Right lobe of liver (tissue), 6 donors: ENCODE results near the gene CHST2. TPM values are rescaled to one million over a fixed set of nuclear protein-coding genes. Genes with fewer than 3 reads are reported as not detected.

Experiments used
- ATAC-seq, 4 donors: fragments of 200-7000 bp; cut with Tn5 transposase; one replicate each; pipeline ENCODE4 v1.9.1; 2020; ENCODE audit warnings: mild to moderate bottlenecking in 4 of 4, moderate library complexity in 4 of 4
- DNase-seq, 3 donors: peaks; one replicate each; pipeline ENCODE4 v3.0.0-alpha.2; 2020
- H3K27ac ChIP-seq, 3 donors: fragments of 200-600 bp; one replicate each; pipeline ENCODE4 v1.8.0; 2022
- H3K27me3 ChIP-seq, 2 donors: fragments of 200-600 bp; one replicate each; pipeline ENCODE4 v1.8.0; 2022
- H3K36me3 ChIP-seq, 4 donors: fragments of 200-600 bp; sonication (generic) in 1 of 4; one replicate each; pipeline versions ENCODE4 v1.5.1 to v1.8.0; 2017 to 2022; ENCODE audit warnings: control low read depth in 1 of 4
- H3K4me1 ChIP-seq, 4 donors: fragments of 200-600 bp; sonication (generic) in 1 of 4; one replicate each; pipeline versions ENCODE4 v1.5.1 to v1.8.0; 2017 to 2022; ENCODE audit warnings: control low read depth in 1 of 4
- H3K4me3 ChIP-seq, 3 donors: fragments of 200-600 bp; one replicate each; pipeline ENCODE4 v1.8.0; 2022
- H3K9me3 ChIP-seq, 4 donors: fragments of 200-600 bp; sonication (generic) in 1 of 4; one replicate each; pipeline versions ENCODE4 v1.5.1 to v1.8.0; 2017 to 2022; ENCODE audit warnings: control low read depth in 1 of 4
- CTCF ChIP-seq, 4 donors: fragments of 200-600 bp in 3 of 4; fragments of 450-650 bp in 1 of 4; IDR thresholded peaks; one replicate each; pipeline versions ENCODE4 v1.5.1 to v1.8.0; 2016 to 2022; ENCODE audit warnings: antibody characterized with exemption in 4 of 4, mild to moderate bottlenecking in 2 of 4
- POLR2A ChIP-seq: fragments of 450-650 bp; IDR thresholded peaks from one replicate; pipeline ENCODE4 v1.6.1; 2017; ENCODE audit warnings: antibody characterized with exemption, mild to moderate bottlenecking
- WGBS: methylation state at CpG from one replicate; pipeline ENCODE4 v1.1.6; 2018; ENCODE audit warnings: low coverage, low lambda C conversion rate; ENCODE audit not compliant: insufficient coverage; ENCODE audit errors: missing lambda C conversion rate; 5-methylcytosine and 5-hydroxymethylcytosine counted together
- intact Hi-C, 2 donors: fragments of 100-400 bp; cut with DNase I; formaldehyde crosslinking; loops; one replicate each; pipeline versions ENCODE4 v1.11.2 to v1.14.1; 2022
- total RNA-seq, 6 experiments: library from RNA; depleted of rRNA in 2 of 6; stranded (reverse); fragments of >200 nt in 2 of 6; fragmentation: NEBNext Ultra II Directional in 3 of 6; extraction: Animal tissue kit (Norgen Biotek cat#: 25700) in 3 of 6; gene quantifications; one replicate each; pipeline versions ENCODE4 v1.1.0 to v1.2.4, GENCODE V29; 2016 to 2023
- donor health status: DM: no; HTN: yes; CAD: no.
- donor health status: DM: no; HTN: no; CAD: no.
- donor health status: DM: no; HTN: no; CAD: no.
- donor health status: DM: no; HTN: yes; CAD: no.
- donor health status: DM: no; HTN: yes; CAD: no.

The CHST2 gene
- total RNA-seq, 6 experiments from 2014 or later = 0.73 to 1.7 (median 1.1) TPM

DNA sequence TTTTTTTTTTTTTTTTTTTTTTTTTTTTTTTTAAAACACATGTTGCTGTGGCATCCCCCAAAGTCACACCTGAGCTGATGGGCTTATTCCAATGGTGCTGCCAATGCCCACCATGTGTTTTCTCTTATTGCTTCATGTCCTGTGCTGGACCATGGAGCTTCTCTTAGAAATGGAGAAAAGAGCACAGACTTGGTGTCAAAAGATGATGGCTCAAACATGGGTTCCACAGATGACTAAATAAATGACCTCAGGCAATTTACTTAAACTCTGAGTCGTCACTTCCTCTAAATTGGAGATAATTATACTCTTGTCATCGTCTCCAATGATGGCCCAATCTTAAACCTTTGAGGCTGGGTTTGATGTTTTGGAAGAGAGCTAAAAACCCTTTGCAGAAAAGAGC is 28.1 kb downstream of the CHST2 start:
- Histone ChIP-seq H3K27ac (no peak overlapping the region), H3K9me3 (no peaks in the 10 kb centered on the region), H3K27me3 (no peaks in the 10 kb centered on the region), H3K36me3 (no peaks in the 10 kb centered on the region), H3K4me1 (no peaks in the 10 kb centered on the region), H3K4me3 (no peak overlapping the region)
- intact Hi-C loops = no loop called here
- ATAC-seq = no peak
- TF ChIP-seq CTCF (IDR thresholded peaks at IDR 0.05) (no peak), POLR2A (no peak)
- DNase-seq = no peak
- WGBS = 52% methylated on average over 2 of the region's 2 CpGs

GRCh38 chr3:143150071-143150470 is 30.5 kb downstream of the CHST2 start:
- 73% methylated on average over 3 of the region's 3 CpGs for WGBS
- ATAC-seq = no peak

GRCh38 chr3:143151004-143151731 is 31.6 kb downstream of the CHST2 start:
- no peak overlapping the region for H3K27ac ChIP-seq
- no peaks in the 10 kb centered on the region for H3K9me3 ChIP-seq
- H3K4me1 ChIP-seq = no peaks in the 10 kb centered on the region
- intact Hi-C loops = no loop called here
- WGBS = 72% methylated on average over 7 of the region's 7 CpGs
- no peak overlapping the region for H3K4me3 ChIP-seq
- H3K27me3 ChIP-seq = no peaks in the 10 kb centered on the region
- no peak for TF ChIP-seq CTCF (IDR thresholded peaks at IDR 0.05)
- no peak for TF ChIP-seq POLR2A
- DNase-seq (no peak), ATAC-seq (no peak)
- no peaks in the 10 kb centered on the region for H3K36me3 ChIP-seq

More at GRCh38 chr3:143150071-143150470, 30.5 kb downstream of the CHST2 start:
- Histone ChIP-seq H3K36me3 (no peaks in the 10 kb centered on the region), H3K4me1 (no peaks in the 10 kb centered on the region), H3K27me3 (no peaks in the 10 kb centered on the region), H3K27ac (no peak overlapping the region), H3K4me3 (no peak overlapping the region), H3K9me3 (no peaks in the 10 kb centered on the region)
- DNase-seq = no peak
- intact Hi-C loops = no loop called here
- TF ChIP-seq CTCF (IDR thresholded peaks at IDR 0.05) (no peak), POLR2A (no peak)

DNA sequence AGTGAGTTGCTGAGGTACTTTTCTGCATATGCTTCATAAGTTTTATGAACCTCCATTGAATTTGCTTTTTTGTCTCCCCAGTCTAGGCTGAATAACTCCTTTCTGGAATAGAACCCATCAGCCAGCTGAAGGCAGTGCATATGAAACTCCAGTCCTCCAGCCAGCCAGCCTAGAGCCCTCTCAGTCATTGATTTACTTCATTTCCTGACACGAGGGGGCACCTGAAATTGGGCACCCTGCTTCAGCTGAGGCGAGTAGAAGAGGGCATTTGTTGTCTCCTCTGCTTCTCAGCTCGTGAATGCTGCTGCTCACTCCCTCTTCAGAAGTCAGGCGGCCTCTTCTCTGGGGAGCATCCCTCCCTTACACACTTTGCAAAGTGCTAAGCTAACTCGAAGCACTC is 32.5 kb downstream of the CHST2 start:
- 80% methylated on average over 3 of the region's 5 CpGs for whole genome bisulfite sequencing
- Histone ChIP-seq H3K27me3 (no peaks in the 10 kb centered on the region), H3K4me1 (no peaks in the 10 kb centered on the region), H3K4me3 (no peak overlapping the region), H3K27ac (no peak overlapping the region), H3K36me3 (no peaks in the 10 kb centered on the region), H3K9me3 (no peaks in the 10 kb centered on the region)
- intact Hi-C loops = no loop called here
- TF ChIP-seq POLR2A (no peak), CTCF (IDR thresholded peaks at IDR 0.05) (no peak)
- DNase-seq (no peak), ATAC-seq (no peak)
